Brain microvascular endothelial cell (primary cell): Measurements from ENCODE around the gene ADAMTS2.

Experiments used
- DNase-seq: peaks from one replicate; pipeline ENCODE4 v3.0.0-alpha.2; 2020
- H3K27ac ChIP-seq: fragments of 250-450 bp; sonication (Bioruptor Pico); 2 replicates; pipeline ENCODE4 v1.5.1; 2020; ENCODE audit warnings: mild to moderate bottlenecking, moderate library complexity
- H3K27me3 ChIP-seq: fragments of 250-450 bp; sonication (Bioruptor Pico); replicated peaks from 2 replicates; pipeline ENCODE4 v1.5.1; 2020; ENCODE audit warnings: mild to moderate bottlenecking
- H3K36me3 ChIP-seq: fragments of 250-450 bp; sonication (Bioruptor Pico); replicated peaks from 2 replicates; pipeline ENCODE4 v1.5.1; 2020; ENCODE audit warnings: mild to moderate bottlenecking
- H3K4me3 ChIP-seq: 2 replicates; pipeline ENCODE4 v1.5.1; 2011; ENCODE audit warnings: low read depth, mild to moderate bottlenecking, control low read depth, low read length, moderate library complexity
- CTCF ChIP-seq: IDR thresholded peaks from 2 replicates; pipeline ENCODE4 v1.5.1; 2011; ENCODE audit warnings: low read depth, mild to moderate bottlenecking, moderate library complexity, low read length, control low read depth, inconsistent platforms; ENCODE audit errors: missing control alignments
- in situ Hi-C: cut with HindIII; loops from 2 replicates; pipeline ENCODE4 v1.10.0; 2017; ENCODE audit warnings: low sequenced_read_pairs, low pct_ligation_motif_present

Gene ADAMTS2

GRCh38 chr5:179301796-179302195, 43.5 kb downstream of the ADAMTS2 start:
- in situ Hi-C loops = no loop called here
- H3K27me3 ChIP-seq = no peaks in the 10 kb centered on the region
- DNase-seq = no peak
- no peaks in the 10 kb centered on the region for H3K36me3 ChIP-seq
- no peak for TF ChIP-seq CTCF
- H3K27ac ChIP-seq = peak overlapping the region; percentile 95
- H3K4me3 ChIP-seq = no peak overlapping the region

- TF ChIP-seq CTCF = no peak
- DNase-seq = no peak
- H3K27ac ChIP-seq = peak overlapping the region; percentile 95
- H3K36me3 ChIP-seq = no peaks in the 10 kb centered on the region
- H3K4me3 ChIP-seq = no peak overlapping the region
- no peaks in the 10 kb centered on the region for H3K27me3 ChIP-seq
- in situ Hi-C loops = no loop called here
Observed at GRCh38 chr5:179301376-179301775, 43.9 kb downstream of the ADAMTS2 start.

- no peak overlapping the region for H3K4me3 ChIP-seq
- no peak for TF ChIP-seq CTCF
Observed at GRCh38 chr5:179300581-179301180, 44.6 kb downstream of the ADAMTS2 start.

GRCh38 chr5:179298181-179298993, 46.9 kb downstream of the ADAMTS2 start:
- in situ Hi-C loops = no loop called here
- Histone ChIP-seq H3K4me3 (no peak overlapping the region), H3K36me3 (no peaks in the 10 kb centered on the region), H3K27ac (no peak overlapping the region), H3K27me3 (no peaks in the 10 kb centered on the region)
- DNase-seq = no peak
- no peak for TF ChIP-seq CTCF

More at GRCh38 chr5:179300581-179301180, 44.6 kb downstream of the ADAMTS2 start:
- no peaks in the 10 kb centered on the region for H3K36me3 ChIP-seq
- DNase-seq = no peak
- no peaks in the 10 kb centered on the region for H3K27me3 ChIP-seq
- in situ Hi-C loops = no loop called here
- no peak overlapping the region for H3K27ac ChIP-seq

GRCh38 chr5:179297486-179298180, 47.6 kb downstream of the ADAMTS2 start:
- Histone ChIP-seq H3K27me3 (no peaks in the 10 kb centered on the region), H3K4me3 (no peak overlapping the region), H3K36me3 (no peaks in the 10 kb centered on the region), H3K27ac (no peak overlapping the region)
- no peak for TF ChIP-seq CTCF
- in situ Hi-C loops = no loop called here
- DNase-seq = no peak
